ENCODE results near the gene CD300C. TPM values are rescaled to one million over a fixed set of nuclear protein-coding genes. Genes with fewer than 3 reads are reported as not detected.
"Not testable (repeated sequence)": the region's sequence is repeated elsewhere in the genome, so short reads cannot be mapped to it uniquely, and the experiment has no call there.

The CD300C gene
- total RNA-seq, 1 experiment from 2014 or later: 0.48 TPM

DNA sequence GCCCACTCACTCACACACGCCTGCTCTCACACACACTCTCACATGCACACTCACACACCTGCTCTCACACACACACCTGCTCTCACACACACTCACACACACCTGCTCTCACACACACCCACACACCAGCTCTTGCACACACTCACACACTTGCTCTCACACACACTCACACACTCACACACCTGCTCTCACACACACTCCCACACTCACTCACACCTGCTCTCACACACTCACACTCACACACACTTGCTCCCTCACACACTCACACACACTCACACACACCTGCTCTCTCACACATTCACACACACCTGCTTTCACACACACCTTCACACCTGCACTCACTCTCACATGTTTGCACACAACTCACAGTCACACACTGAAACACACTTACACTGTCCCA is 17.4 kb upstream of the CD300C start:
- no peak for DNase-seq (ENCODE audit: low spot score)

DNA sequence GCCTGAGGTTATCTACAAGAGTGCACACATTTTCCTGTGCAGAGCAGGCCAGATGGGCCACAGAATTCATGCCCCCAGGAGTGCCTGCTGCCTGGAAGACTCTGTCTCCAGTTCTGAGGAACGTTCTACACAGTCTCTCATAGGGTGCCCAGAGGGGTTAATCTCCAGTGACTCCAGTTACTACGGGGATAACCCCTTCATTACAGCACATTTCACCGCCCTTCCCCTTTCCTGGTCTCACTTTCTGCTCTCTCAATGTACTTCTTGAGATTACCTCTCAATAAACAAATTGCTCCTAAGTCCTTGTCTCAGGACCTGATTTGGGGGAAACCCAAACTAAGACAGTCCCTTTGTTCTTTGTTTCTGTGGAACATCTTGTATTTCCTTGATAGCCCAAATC is 15.7 kb upstream of the CD300C start:
- DNase-seq (ENCODE audit: low spot score): no peak

DNA sequence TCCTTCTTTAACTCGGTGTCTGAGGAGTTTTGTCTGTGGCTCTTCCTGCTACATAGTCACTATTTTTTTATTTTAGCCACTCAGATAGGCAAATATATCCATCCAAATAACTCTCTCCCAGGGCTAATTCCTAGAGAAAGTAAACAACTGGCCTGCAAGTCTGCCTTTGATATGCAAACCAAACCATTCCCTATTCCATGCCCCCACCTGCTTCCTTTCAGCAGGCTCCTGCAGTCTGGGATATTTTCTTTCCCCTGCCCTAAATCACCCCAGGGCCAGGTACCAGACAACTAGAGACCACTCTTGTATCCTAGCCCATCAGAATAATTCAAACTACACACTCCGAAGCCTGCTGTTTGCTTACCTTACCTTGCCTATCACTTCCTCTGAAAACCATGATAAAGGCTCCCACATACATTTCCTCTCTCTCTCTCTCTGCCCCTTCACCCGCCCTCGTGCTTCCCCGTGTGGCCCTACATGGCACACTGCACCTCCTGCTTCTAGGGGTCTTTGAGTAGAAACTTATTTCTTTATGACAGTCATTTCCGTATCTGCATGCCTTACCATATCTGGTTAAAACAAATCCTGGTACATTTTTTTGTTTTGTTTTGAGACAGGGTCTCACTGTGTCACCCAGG is 13.1 kb upstream of the CD300C start:
- DNase-seq (ENCODE audit: low spot score): no peak

DNA sequence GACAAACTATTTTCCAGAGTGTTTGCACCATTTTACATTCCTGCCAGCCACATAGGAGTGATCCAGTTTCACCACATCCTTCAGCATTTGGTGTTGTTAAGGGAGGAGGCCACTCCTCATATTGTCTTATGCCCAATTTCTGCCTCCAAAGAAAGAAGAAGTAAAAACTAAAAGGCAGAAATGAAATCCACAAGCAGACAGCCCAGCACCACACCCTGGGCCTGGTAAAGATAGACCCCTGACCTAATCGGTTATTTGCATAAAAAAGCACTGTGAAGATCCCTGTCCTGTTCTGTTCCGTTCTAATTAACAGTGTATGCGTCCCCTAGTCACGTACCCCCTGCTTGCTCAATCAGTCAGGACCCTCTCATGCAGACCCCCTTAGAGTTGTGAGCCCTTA is 12.5 kb upstream of the CD300C start:
- not testable (repeated sequence) for DNase-seq (ENCODE audit: low spot score)

DNA sequence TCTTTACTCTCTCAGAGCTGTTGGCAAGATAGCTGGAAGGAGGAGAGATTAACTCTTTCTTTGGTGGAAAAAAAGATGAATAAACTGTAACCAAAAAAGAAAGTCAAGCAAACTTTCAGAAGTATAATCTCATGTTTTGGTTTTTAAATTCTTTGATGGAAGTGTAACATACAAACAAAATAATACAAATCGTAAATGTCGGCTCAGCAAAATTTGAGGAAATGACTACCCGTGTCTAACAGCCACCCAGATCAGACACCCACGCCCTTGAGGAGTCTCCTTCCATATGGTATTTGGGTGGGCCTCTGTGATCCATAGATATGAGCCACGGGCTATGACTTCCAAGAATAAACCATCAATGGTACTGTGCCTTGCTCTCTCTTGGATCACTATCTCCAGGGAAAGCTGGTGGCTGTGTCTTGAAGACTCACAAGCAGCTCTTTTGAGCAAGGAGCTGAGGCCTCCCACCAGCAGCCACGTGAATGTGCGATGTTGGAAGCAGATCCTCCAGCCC is 9.6 kb upstream of the CD300C start:
- no peak for DNase-seq (ENCODE audit: low spot score)

DNA sequence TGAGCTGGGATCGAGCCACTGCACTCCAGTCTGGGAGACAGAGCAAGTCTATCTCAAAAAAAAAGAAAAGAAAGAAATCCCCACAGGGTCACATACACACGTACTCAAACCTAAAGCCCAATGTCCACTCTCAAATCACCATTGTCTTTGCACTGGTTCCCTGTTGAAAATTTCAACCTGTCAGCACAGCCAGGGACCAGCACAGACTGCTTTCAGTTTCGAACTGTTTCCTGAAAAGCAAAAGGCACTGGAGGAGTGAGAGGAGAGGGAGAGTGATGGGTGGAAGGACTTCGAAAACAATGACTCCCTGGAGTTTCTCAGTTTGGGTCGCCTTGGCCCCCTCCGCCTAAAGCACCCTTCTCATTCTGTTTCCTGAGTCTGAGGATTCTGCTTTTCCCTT is 9.0 kb upstream of the CD300C start:
- DNase-seq (ENCODE audit: low spot score): no peak

DNA sequence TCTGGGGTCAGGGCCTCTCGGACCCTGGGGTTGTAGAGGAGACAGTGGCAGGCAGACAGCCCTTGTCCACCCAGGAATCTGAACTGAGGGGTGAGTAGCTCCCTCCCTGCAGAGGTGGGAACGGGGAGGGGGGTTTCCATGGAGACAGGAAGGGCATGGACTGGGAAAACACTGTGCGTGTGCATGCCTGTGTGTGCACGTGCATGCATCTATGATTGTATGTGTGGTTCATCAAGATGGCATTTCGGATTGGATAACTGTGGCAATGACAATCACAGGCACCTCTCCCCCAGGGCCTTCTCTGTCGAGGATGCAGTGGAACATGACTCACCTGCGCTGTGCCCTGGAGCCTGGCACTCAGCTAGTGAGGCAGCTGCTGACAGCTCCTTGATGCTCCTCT is 6.1 kb upstream of the CD300C start:
- DNase-seq (ENCODE audit: low spot score): no peak

DNA sequence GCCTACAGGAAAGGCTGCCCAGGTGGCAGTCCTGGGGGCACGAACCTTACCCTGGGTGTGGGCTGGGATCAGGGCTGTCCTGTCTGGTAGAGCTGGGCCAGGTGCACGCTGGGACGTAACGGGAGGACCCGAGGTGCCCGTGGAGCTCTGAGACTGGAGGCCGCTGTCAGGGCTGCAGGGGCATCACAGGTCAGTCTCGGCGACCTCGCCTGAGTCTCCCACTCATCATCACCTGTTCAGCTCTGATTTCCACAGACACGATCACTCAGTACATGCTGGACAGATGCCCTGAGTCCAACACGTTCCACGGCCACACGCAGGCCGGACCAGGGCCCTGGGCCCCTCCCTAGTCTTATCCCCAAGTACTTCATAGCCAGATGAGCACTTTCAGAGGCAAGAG is 4.7 kb upstream of the CD300C start:
- no peak for DNase-seq (ENCODE audit: low spot score)

DNA sequence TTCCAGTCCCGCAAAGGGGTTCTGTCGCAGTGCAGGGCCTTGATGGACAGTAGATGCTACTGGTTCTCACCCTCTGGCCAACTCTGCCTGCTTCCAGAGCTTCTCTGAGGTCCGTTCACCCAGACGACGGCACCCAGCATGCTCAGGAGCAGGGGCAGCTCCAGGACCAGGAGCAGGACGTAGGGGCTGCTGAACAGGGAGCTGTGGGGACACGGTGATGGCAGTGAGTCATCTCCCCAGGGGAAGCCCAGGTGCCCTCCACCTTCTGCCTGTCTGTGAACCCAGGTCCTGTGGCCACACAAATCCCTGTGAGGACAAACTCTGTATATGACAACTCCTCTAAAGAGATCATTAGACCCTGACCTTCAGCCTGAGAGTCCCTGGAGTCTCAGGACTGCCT is 3.4 kb upstream of the CD300C start:
- DNase-seq (ENCODE audit: low spot score): no peak

DNA sequence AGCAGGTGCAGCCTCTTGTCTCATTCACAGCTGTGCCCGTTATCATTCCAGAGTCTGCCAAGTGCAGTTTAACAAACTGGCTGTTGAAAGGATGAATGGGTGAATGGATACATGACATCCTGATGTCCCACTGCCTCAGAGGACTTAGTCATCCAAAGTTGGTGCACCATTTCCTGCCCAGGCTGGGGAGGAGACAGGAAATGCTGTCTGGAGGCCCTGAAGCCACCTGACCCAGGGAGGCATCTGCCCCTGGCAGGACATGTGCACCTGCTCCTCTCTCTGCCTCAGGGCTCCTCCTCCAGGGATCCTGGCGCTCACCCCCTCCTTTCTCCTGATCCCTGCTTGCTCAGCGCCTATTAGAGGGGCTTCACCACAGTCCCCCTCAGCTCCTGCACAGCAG is 1.8 kb upstream of the CD300C start:
- no peak for DNase-seq (ENCODE audit: low spot score)

DNA sequence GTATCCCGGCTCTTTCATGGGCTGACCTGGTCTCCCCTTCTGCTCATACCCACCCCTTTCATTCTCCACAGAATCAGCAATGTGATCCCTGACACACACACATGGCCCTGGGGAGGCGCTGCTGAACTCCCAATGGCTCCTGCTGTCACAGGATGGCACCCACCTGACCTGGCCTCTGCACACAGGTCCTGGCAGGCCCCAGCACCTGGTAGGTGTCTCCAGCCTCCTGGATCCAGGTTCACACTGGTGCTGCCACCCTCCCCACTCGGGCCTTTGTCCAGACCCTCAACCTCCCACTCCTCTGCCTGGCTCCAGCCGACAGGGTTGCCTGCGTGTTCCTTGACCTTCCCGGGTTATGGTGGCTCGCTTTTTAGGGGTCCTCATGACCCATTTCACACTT is 1.3 kb upstream of the CD300C start:
- DNase-seq (ENCODE audit: low spot score): no peak

DNA sequence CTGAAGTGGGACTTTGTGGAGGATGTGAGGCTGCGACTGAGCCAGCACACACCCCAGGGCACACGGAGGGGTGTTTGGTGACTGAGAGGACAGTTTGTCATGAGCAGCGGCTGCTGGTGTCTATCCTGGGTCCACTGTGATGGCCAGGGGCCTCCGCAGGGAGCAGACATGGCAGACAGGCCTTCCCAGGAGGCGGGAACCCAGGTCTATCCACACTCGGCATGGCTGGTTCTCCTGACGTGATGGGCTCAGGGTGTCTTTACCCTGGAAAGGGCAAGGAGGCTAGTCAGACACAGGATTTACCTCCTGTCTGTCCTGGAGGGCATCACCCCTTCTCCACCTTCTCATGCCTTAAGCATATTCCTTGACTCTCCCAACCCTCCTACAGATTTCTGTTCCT is 671 bp upstream of the CD300C start:
- DNase-seq (ENCODE audit: low spot score): no peak

DNA sequence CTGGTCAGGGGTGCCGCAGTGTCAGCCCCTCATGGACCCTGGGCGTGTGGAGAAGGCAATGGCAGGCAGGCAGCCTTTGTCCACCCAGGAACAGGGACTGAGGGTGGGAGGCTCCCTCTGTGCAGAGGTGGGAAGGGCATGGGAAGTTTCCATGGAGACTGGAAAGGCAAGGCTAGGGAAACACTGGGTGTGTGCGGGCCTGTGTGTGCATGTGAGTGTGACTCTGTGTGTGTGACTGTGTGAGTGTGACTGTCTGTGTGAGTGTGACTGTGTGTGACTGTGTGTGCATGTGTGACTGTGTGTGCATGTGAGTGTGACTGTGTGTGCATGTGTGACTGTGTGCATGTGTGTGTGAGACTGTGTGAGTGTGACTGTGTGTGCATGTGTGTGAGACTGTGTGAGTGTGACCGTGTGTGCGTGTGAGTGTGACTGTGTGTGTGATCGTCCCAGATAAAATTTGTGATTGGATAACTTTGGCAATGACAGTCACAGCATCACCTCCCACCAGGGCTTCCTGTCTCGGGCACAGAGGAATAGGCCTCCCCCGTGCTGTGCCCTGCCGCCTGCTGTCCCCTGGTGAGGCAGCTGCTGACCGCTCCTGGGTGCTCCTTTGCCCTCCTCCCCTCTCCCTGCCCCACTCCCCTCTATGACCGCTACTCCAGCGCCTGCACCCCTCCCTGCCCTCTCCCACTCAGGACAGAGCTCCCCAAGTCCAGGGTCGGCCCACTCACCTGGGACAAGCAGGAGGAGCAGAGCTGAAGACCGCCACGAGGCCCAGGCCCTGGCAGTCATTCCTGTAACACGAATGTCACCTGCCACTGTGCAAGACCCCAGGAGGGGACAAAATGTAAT is 698 bp downstream of the CD300C start:
- DNase-seq (ENCODE audit: low spot score): no peak

DNA sequence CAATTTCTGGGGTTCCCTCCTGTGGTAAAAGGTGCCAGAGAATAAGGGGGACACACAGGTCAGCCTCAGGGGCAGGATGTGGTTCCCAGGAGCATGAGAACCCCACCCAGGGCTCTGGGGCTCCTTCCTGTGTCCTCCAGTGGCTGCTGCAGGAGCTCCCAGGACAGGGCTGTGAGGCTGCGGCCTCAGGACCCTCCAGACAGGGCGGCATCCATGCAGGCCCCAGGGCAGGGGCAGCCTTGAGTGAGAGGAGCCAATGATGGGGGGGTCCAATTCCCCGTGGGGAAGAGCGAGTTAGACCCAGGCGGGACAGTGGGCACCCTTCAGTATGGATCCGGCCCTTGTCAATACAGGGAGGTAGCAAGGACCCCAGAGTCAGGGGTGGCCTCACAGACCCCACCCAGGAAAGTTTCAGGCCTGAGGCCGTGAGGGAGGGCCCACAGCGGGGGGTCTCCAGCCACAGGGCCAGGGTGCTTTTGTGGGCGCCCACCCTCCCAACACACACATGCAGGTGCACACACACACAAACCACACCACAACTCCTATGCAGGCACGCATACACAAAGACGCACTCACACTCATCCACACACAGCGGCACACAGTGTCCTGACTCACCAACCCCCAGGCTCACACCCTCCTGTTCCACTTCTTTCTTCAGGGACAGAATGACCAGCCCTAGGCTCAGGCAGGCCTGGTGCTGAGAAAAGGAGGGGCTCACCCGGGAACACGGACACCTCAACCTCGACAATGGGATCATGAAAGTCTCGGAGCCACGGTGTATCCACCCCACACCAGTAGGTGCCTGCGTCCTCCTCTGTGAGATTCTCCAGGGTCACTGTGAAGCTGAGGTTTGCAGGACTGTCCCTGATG is 1.8 kb downstream of the CD300C start:
- no peak for DNase-seq (ENCODE audit: low spot score)

DNA sequence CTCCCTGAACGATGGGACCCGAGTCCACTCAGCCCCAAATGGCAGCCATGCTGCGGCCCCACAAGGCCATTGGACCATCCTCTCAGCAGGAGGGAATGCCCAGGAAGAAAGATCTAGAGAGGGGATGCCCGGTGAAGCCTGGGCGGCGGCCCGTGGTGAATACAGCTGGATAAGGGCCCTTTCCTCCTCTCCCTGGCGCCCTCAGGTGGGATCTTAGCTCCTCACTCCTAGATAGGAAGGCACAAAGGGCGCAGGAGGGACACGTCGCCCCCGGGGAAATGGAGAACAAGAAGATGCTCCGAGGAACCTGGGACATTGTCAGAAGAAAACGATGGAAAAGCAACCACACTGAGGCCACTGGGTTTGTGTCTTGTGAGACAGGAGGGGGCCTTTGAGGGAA is 2.5 kb downstream of the CD300C start:
- no peak for DNase-seq (ENCODE audit: low spot score)

DNA sequence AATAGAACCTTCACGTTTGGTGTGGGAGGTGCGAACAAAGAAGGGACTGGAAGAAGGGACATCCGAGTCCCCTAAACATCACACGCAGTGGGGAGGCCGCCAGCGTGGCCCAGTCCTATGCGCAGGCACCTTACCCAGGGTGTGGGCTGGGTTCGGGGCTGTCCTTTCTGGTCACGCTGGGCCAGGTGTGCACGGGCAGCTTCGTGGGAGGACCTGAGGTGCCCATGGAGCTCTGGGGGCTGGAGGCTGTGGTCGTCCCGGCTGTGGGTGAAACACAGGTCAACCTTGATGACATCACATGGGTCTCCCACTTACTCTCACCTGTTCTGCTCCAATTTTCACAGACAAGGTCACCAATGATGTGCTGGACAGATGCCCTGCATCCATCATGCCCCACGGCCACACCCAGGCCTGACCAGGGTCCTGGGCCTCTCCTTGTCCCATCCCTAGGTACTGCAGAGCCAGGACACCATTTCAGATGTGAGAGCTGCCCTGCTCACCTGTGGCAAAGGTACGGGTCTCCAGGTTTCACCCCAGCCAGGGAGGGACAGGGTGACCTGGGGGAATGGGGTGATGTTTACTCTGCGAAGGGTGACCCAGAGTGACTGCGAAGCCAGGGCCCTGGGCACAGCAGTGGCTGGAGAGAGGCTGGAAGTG is 3.1 kb downstream of the CD300C start:
- DNase-seq (ENCODE audit: low spot score): no peak

DNA sequence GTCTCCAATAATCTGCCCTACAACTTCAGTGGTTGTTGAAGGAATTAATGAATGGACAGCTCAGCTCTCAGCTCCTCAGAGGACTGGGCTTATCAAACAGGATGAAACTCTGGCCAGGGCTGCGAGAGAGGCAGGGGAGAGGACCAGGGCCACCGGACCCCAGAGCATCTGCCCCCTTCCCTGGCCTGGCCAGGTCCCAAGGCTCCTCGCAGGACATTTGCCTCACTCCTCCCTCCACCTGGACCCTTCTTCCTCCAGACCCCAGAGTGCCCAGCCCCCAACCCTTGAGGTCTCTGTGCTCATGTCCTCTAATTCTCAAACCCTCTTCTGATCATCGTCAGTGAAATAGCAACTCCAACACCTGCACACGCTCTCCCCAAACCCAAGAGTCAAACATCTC is 3.7 kb downstream of the CD300C start:
- DNase-seq (ENCODE audit: low spot score): no peak

DNA sequence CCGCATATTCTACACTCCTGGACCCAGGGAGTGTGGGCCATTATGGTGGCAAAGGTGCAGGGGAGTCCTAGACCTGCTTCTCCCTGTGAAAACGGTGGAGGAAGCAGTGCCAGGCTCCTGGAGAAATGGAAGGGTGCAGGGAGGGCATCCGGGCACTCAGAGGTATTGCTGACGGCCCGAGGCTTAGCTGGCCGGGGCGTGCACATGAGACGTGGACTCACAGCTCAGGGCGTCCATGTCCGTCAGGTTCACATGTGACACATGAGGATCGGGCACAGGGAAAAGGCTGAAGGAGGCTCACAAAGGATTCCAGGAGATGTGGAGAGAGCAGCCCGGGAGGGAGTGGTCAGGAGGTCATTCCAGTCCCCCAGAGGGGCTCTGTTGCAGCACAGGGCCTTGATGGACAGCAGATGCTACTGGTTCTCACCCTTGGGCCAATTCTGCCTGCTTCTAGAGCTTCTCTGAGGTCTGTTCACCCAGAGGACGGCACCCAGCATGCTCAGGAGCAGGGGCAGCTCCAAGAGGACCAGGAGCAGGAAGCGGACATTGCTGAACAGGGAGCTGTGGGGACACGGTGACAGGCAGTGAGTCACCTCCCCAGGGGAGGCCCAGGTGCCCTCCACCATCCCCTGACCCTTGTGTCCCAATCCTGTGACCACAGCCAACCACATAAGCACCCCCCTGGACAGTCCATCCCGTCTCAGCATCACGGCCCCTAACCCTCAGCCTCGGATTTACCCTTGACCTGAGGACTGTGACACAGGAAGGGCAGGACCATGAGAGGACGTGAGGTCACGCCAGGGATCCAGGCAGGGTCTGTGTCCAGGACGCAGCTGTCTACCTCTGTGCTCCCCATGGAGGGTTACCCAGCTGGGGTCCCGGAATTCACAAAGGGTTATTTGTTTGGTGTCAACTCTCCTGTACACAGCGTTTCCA is 4.5 kb downstream of the CD300C start:
- DNase-seq (ENCODE audit: low spot score): no peak

DNA sequence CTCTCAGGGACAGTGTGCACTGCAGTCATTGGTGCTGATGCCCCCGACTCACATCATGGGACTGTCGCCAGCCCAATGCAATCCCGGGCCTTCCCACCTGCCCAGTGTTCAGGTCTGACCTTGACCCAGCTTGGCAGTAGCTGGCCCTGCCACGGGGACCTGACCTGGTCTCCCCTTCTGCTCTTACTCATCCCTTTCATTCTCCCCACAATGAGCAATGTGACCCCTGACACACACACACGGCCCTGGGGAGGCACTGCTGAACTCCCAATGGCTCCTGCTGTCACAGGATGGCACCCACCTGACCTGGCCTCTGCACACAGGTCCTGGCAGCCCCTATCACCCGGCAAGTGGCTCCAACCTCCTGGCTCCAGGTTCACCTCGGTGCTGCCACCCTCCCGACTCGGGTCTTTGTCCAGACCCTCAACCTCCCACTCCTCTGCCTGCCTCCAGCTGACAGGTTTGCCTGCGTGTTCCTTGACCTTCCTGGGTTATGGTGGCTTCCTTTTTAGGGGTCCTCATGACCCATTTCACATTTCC is 6.6 kb downstream of the CD300C start:
- DNase-seq (ENCODE audit: low spot score): no peak

DNA sequence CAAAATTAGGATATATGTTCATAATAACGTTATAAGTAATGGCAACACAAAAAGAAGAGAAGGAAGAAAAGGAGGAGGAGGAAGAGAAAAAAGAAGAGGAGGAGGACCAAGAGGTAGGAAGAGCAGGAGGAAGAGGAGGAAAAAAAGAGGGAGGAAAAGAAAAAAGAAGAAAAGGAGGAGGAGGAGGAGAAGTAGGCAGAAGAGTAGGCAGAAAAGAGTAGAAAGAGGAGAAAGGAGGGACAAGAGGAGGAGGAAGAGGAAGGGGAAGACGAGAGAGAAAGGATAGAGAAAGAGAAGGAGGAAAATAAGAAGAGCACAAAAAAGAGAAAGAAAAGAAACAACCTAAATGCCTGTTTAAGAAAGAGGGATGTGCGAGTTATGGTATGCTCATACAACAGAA is 9.0 kb downstream of the CD300C start:
- DNase-seq (ENCODE audit: low spot score): no peak
